NOMO-1 treated with dmso at 0.1 percent for 144 hours (cell line): Measurements from ENCODE around the gene PDE3A.
"Not testable (repeated sequence)": the region's sequence is repeated elsewhere in the genome, so short reads cannot be mapped to it uniquely, and the experiment has no call there.

Source experiments
- DNase-seq: peaks from one replicate; lab custom pipeline; 2025; ENCODE audit not compliant: unreplicated experiment; lab: John Stamatoyannopoulos, UW

The PDE3A gene

DNA sequence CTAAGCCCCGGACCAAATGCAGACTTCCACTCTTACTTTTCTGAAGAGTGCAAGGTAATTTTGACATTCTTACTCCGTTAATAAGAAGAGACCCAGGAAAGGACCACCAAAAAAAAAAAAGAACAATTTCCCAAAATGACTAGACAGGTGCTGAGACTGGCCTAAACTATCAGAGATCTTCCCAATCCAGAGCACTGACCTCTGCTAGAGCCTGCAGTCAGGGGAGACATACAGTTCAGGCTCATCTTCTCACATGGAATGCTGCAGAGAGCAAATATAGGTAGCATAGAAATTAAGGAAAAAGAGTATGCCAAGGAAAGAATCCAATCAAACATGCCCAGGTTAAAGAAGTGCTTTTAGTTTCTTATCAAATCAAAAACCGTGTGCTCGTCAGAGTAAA is 177.9 kb downstream of the PDE3A start:
- no peak for DNase-seq

- DNase-seq = no peak
Measured at GRCh38 chr12:20547816-20548575, 179.7 kb downstream of the PDE3A start.

- no peak for DNase-seq
Measured at GRCh38 chr12:20548611-20549010, 180.3 kb downstream of the PDE3A start.

- no peak for DNase-seq
Measured at GRCh38 chr12:20549108-20549719, 180.9 kb downstream of the PDE3A start.

GRCh38 chr12:20551742-20552442 is 183.6 kb downstream of the PDE3A start:
- DNase-seq = not testable (repeated sequence)

- not testable (repeated sequence) for DNase-seq
Measured at GRCh38 chr12:20552586-20552985, 184.2 kb downstream of the PDE3A start.

DNA sequence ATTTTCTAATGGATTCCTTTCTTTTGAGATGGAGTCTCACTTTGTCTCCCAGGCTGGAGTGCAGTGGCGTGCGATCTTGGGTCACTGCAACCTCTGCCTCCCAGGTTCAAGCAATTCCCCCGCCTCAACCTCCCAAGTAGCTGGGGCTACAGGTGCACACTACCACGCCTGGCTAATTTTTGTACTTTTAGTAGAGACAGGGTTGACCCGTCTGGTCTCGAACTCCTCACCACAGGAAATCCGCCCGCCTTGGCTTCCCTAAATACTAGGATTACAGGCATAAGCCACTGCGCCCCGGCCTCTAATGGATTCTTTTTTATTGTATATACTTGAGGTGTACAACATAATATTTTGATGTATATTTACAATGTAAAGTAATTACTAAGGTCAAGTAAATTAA is 186.7 kb downstream of the PDE3A start:
- DNase-seq = no peak

GRCh38 chr12:20555771-20556170 is 187.4 kb downstream of the PDE3A start:
- no peak for DNase-seq

GRCh38 chr12:20557096-20557495 is 188.8 kb downstream of the PDE3A start:
- no peak for DNase-seq

- no peak for DNase-seq
Measured at GRCh38 chr12:20560935-20561334, 192.6 kb downstream of the PDE3A start.

DNA sequence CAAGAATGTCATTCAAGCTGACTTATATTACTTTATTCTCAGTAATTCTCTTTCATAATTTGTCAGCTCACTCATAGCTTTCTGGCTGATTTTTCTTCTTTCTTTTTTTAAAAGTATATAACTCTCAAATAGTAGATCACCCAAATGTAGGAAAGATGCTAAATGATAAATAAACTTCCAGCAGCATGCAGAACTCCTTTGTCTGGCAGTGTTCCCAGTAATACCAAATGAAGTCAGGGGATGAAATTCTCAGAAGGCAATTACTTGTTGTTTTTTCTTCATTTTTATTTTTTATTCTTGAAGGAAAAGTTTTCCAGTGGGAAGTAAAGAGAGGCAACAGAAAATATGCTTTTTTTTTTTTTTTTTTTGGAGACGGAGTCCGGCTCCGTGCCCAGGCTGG is 193.5 kb downstream of the PDE3A start:
- no peak for DNase-seq

DNA sequence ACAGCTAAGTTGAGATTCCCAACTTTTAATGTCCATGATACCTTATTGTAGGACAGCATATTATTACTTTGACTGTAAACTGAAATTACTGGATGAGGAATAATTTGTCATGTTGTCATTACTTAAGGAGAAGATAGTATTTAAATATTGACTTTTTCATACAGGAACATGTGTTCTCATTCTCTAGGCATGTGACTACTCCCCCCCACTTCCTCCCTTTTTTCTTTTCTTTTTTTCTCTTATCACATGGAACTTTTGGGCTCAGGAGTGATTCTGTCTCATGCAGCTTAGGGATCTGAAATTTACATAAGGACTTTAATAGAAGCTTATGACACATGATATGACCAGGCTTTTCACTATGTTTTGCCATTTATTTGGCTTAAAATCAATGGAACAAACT is 199.1 kb downstream of the PDE3A start:
- DNase-seq = no peak

DNA sequence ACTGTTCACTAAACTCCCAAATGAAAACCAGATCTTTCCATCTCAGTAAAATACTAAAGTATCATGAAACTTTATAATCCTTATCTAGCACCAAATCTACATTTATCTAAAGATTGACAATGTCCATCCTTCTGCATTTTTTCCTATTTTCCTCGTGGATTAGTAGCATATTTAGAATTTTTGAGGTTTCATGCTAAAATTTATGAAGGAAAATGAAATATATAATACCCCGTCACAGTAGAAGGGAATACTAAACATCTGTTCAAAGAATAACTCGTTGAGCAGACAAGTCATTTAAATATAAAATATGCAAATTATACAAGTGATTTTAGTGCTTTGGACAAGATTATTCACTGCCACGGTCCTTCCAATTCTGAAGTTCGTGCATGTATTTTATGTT is 204.1 kb downstream of the PDE3A start:
- DNase-seq = no peak

DNA sequence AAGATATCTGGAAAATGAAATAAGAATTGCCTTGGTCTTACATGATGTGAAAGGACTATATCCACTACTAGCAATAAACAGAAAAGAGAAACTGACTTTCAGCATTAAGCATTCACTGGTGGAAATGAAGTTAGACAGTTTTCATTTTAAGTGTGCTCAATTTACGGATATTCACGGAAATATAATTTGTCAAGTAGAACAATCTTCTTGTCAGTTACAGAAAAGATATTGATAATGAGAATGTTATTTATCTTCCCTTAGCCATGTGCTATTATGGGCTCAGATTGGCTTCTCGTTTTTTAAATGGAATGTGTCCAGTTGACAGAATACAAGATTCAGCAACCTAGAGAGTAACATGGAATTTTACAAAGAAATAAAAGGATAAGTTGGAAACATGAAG is 208.2 kb downstream of the PDE3A start:
- no peak for DNase-seq

- no peak for DNase-seq
Measured at GRCh38 chr12:20577054-20577453, 208.7 kb downstream of the PDE3A start.

GRCh38 chr12:20578142-20578541 is 209.8 kb downstream of the PDE3A start:
- no peak for DNase-seq

GRCh38 chr12:20585055-20585625 is 216.8 kb downstream of the PDE3A start:
- no peak for DNase-seq

DNA sequence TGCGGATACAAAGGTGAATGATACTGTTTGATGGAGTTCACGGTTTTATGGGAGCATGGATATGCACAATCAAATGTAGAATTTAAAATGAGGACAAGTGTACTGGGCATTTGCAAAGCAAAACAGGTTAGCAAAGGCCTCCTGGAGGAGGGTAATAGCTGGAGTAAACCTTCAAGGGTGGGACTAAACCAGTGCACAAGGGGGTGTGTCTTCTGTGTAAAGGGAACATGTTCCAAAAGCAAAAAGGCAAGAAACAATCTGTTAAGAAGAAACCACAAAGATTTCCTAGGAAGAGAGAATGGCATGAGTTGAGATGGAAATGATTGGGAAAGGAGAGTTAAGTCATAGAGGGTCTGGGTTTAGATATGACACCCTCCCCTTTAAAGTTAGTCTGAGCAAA is 217.6 kb downstream of the PDE3A start:
- no peak for DNase-seq

DNA sequence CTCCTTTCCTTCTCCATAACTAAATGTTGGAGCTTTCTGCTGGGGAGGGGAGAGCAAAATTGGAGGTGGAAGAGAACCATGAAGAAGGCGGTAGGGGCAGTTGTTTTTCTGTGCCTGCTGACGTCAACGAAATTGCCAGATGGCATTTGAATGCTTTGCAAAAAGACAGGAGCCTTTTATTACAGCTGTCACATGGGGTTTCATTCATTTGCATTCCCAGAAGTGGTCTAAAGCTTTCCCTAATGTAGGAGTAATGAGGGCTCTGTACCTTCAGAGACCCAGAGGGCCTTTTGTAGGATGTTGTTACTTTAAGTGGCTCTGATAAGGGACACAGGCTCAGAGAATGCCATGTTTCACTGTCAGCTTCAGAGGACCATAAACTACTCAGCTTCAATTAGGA is 219.7 kb downstream of the PDE3A start:
- DNase-seq = no peak

- no peak for DNase-seq
Measured at GRCh38 chr12:20590570-20590969, 222.2 kb downstream of the PDE3A start.

DNA sequence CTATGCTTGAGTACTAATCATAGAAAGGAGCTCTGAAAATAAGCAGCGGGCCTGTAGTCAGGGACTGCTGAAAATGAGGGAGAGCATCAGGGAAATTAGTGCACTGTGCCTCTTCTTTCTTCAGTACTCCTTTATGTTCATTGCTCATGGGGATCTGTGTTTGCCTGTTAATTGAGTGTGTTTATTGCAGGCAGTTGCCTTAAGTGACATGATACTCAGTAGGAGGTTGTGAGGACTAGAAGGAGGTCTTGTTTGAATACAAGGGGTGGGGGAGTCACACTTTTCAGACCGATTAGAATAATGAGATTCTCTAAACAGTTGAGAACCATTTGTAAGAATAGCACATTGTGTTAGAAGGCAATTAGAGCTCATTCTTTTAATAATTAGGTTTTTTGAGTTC is 224.2 kb downstream of the PDE3A start:
- DNase-seq = no peak

- no peak for DNase-seq
Measured at GRCh38 chr12:20593611-20594010, 225.3 kb downstream of the PDE3A start.
